Dermis lymphatic vessel endothelial cell (primary cell): Measurements from ENCODE around the gene TSPAN18. TPM values are rescaled to one million over a fixed set of nuclear protein-coding genes. Genes with fewer than 3 reads are reported as not detected.

Experiments used
- total RNA-seq: library from RNA; depleted of rRNA; stranded (reverse); fragments of >200 nt; gene quantifications from 2 replicates; pipeline ENCODE4 v1.2.1, GENCODE V29; 2014

The TSPAN18 gene
- total RNA-seq, result 29.3 and 43.7 TPM in 2 replicates

DNA sequence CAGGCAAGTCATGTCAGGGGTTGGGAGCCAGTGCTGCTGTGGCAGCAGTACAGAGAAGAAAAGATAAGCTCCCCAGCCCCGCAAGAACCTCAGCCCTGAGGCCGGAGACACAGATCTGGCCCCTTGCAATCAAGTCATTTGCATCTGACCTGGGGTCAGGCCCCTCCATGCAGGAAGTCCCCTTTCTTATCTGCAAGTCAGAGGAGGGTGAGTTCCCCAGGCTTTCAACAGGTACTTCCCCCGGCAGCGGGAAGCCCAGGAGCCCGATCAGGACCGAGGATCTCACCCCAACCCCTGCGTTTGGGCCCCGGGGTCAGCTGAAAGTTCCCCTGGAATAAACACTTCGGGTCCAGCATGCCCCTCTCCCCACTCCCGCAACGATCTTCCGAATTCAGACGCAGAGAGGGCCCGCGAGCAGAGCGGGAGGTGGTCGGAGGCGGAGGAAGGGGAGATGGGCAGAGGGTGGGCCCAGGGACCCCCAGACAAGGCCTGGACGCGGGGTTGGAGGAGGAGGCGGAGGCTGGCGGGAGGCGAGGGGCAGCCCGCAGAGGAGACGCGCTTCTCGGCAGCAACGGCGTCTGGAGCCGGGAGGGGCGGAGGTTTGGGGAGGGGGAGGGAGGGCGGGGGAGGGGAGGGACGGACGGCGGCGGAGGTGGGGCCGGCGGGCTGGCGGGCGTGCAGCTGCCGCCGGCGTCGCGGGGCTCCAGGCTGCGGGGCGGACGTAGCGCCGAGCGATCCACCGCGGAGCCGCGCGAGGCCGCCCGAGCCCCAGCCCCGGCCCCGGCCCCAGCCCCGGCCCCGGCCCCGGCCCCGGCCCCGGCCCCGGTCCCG, at the start of gene TSPAN18:
Gene TSPAN18 (plus strand): TSS at position 680 of the 831 bp plus-strand sequence. CDS start 179,455 bp downstream, outside the sequence.

DNA sequence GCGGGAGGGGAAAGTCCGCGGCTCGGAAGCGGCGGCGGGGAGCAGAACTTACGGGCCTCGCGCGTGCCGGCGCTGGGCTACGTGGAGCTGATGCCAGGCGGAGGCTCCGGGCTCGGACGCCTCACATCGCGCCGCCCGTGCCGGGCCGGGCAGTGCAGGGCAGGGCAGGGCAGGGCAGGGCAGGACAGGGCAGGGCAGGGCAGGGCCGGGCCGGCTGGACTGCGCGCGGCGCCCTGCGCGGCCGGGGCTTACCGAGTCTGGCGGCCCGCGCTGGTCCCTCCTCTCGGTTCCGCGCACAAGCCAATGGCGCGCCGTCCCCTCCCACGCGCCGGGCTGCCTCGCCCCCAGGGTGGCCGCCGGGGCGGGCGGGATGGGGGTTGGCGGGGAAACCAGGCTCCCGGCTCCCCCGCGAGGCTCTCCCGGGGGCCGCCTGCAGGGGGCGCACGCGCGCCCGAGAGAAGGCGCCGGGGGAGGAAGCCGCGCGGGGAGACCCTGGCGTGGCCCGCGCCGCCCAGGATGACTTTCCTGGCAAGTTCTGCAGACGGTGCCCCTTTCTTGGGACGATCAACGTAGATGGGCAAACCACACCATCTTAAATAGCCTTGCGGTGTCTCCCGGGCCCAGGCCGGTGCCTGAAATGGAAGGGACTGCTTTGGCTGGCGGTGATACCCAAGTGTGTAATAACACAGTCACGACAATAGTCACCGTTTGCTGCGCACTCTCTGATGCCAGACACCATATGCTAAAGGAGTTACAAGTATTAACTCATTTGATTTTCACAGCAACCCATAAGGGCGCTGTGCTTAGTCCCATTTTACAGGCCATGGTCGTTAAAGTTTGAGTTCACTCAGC, 224.1 kb downstream of the TSPAN18 start, which contains the start of gene TP53I11:
Gene TP53I11 (minus strand): TSS at position 259 of the 852 bp plus-strand sequence. CDS start 12,548 bp downstream, outside the sequence.

Other genes starting within 250 kb of the TSPAN18 start
- gene CD82, start 161.3 kb upstream of the TSPAN18 start, total RNA-seq, result 4.6 and 5.5 TPM in 2 replicates
- 12.1 and 14.4 TPM in 2 replicates for gene TP53I11, start 223.9 kb downstream of the TSPAN18 start, total RNA-seq